ENCODE results near the gene L3HYPDH.

Gene L3HYPDH
- total RNA-seq, result 27.1 to 44.0 reads per million in 2 donors

DNA sequence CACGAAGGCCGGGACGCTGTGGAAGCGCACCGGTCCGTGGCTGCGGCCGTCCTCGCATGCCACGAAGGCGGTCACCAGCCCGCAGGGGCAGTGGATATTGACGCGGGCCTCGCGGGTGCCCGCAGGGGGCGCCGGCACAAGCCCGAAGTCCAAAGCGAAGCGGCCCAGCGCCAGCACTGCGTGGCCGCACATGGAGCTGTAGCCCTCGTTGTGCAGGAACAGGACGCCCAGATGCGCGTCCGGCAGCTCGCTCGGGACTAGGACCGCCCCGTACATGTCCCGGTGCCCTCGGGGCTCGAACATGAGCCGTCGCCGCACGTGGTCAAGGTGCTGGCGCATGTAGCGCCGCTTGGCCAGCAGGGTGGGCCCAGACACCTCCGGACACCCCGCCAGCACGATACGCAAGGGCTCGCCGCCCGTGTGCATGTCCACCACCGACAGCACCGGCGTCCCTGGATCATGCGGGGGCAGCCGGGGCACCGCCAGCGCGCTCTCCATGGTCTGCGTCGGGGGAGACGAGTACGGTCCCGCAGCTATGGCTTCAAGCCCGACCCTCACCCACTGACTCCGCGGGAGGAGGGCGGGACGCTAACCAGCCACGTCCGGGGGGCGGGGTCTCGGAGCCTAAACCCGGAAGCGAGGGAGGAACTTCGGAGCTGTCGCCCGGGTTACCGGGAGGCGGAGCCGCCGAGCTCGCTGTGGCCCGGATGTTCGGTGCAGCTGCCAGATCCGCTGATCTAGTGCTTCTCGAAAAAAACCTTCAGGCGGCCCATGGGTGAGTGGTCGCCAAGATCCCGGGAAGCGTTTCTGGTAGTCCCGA, at the start of gene L3HYPDH, which contains the start of gene JKAMP:
Gene L3HYPDH (minus strand): TSS at position 590 of the 820 bp plus-strand sequence. CDS start 92 bp downstream, at position 498.
Gene JKAMP (plus strand): TSS at position 699 of the 820 bp plus-strand sequence. CDS start 73 bp downstream, at position 772.
- peak; percentile 87 for DNase-seq

DNA sequence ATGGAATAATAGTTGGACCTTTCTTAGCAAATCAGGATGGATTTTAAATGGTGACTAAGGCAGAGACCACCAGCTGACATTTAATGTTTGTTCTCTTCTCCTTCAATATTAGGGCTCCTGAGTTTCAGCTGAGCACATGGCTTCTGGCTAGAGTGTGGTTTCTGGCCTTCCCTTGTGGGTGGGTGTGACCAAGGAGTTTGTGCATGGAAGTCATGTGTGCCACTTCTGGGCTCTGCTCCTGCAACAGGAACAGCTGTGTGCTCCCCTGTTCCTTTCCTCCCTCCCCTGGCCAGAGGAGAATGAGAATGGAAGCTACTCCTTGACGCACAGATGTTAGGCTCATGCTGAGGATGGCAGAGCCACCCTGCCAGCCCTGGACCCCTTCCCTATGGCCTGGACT, 48.2 kb upstream of the L3HYPDH start:
- DNase-seq, result no peak

DNA sequence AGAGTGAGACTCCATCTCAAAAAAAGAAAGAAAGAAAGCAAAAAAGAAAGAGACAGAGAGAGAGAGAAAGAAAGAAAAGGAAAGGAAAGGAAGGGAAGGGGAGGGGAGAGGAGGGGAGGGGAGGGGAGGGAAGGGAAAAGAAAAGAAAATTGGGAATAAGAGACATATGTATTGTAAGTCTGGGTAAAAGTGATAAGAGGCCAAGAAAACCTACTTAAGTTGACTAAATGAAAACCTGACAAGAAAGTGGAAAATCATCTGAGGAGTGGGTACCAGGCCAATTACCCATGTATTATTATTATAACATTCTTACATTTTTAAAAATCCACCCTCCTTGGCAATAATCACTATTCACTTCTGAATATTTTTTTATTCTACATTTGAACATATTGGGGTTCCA, 46.1 kb upstream of the L3HYPDH start:
- no peak for DNase-seq

DNA sequence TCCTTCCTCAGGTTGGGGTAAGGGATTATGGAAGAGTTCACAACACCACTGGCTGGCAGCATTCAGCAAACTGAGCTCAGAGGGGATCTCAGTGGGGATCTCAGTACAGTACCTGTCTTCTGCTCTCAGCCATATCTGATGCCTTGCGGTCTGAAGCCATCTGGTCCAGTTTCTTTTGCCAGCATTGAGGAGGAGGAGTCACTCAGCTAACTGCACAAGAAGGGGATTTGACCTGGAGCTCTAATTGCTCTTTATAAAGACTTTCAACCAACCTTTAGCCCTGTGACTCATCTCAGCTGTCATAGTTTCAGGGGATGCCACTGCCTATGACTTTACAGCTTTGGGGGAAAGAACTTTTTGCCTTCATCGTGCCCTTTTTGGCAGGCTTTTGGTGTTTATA, 45.0 kb upstream of the L3HYPDH start:
- no peak for DNase-seq

DNA sequence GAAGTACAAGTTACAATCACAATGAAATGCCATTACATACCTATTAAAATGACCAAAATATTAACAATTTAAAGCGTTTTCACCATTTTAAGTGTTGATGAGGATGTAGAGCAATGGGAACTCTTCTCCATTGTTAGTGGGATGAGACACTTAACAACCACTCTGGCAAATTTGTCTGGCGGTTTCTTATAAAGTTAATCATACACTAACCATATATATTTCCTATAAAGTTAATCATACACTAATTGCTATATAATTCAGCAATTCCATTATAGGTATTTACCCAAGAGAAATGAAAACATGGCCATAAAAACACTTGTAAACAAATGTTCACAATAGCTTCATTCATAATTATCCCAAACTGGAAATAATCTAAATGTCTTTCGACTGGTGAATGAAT, 36.0 kb upstream of the L3HYPDH start:
- DNase-seq, result no peak

DNA sequence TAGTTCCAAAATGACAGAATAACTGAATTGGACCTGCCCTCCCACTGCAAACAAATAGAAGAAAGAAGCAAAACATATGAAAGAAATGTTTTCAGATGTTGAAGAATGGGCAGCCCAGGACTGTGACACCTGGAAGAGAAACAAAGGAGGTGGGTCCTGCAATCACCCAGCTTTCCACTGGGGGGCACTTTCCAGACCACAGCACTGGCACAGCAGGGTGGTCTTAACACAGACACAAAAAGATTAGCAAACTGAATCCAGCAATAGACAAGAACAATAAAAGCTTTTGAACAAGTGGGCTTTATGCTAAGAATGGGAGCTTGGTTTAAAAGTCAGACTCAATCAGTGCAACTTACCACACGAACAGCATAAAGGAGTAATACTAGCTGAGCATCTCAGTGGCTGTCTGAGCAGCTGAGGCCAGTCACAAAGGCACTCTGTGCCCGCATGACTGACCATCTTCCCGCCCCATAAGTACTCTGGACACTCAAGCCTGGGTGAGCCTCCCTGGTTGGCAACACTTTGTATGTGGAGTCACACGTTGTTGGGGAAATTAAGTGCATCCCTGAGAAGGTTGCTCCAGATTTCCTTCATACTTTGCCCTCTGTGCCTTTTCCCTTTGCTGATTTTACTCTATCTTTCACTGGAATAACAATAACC, 27.8 kb upstream of the L3HYPDH start:
- no peak for DNase-seq

DNA sequence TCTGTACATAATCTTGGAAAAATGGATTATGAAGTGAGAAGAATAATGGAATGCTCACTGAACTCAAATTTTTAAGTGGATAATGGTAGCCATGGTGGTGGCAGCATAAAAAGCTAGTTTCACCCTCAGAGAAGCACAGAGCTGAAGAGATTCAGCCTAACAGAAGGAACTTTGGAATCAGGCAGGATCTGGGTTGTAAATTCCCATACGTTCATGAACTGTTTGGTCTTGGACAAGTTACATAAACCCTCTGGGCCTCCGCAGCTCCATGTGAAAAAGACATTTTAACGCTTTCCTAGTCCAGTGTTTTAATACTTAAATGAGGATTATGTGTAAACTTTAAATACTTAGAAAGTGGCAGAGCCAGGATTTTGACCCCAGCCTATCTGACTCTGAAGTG, 26.8 kb upstream of the L3HYPDH start:
- no peak for DNase-seq

DNA sequence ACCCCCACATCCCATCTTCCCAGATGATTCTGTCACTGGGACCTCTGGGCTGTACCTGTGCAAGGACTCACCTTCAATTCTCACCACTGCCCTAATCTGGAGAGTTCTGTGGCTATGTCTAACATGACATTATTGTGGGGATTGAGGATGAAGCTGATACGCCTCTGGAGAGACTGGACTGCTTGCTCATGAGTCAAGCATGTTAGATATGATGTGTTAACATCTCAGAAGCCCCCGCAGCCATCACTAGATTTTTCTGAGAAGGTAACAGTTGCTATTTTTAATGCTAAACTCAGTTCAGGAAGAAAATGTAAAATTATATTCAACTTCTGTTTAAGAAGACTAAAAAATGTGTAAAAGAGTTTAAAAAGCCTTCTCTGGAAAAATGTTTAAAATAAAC, 25.8 kb upstream of the L3HYPDH start:
- no peak for DNase-seq

DNA sequence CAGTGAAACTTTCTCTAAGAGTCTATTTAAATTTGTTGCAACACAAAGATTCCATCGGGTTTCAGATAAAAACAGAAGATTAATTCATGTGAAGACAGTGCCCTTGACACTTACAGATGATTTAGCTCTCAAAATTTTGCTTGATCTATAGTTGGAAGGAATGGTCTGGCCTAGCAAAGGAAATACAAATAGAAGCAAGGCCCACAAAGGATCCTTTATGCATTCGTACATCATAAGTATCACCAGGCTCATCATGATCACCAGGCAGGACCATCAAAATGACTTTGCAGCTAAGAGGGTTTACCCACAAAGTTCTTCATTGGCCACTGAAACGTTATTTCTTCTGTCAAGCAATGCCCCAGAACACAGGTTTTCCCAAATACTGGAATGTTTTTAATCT, 24.9 kb upstream of the L3HYPDH start:
- no peak for DNase-seq

DNA sequence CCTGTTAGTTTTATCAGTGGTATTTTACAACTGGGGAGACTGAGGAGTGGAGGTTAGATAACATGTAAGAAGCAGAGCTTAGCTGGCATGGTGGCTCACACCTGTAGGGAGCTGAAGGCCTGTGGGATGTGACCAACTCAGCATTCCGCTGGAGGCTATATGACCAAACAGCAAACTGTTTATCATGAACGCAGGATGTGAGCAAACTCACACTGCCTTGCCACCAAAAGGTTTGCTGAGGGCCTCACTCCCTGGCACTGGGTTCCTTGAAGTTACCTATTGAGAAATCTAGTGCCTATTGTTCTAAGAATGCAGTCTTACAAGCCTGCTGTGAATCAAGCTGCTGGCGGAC, 23.5 kb upstream of the L3HYPDH start:
- DNase-seq, result no peak

DNA sequence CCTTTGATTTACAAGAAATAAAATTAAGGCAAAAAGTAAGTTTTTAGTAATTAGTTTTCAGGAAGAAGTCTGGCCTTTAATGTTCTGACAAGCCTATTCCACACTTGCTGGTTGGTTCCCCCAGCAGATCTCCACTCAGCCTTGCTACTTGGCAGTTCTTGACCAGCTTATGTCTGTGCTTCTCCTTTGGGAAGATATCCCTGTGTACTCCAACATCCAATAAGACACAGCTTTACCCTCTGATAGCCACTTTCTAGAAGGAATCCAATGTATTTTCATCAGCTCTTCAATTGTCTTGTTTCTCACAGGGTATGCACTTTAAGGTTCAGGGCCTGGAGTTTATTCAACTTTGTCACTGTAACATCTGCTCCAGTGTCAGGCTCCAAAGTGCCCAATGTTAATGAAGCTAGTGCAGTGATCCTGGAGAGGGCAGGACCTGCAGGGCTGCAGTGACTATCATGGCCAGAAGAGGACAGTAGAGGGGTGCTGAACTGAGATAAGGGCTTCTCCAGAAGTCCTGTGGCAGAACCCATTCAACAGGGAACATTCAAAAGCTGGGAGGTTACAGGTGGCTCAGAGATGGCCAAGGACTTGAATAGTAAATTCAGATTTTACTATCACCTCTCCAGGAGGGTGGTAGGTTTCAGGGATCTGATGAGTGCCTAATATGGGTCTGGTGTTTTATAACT, 23.0 kb upstream of the L3HYPDH start:
- DNase-seq, result no peak

DNA sequence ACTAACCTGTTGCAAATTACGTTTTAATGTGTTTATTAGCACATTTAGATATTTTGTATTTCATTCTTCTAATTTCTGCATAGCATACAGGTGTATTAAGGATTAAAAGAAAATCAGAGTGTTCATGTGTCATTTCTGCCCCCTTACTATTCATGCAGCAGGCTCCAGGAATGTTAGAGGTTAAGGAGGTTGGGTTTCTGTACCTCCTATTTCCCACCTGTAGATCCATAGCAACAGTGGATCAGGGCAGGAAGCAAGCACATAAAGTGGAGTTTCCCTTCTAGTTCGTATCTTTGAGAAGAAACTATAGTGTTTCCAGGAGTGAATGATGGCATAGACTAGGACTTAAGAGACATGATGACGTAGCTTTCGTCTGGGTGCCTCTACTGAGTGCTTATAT, 19.0 kb upstream of the L3HYPDH start:
- no peak for DNase-seq

DNA sequence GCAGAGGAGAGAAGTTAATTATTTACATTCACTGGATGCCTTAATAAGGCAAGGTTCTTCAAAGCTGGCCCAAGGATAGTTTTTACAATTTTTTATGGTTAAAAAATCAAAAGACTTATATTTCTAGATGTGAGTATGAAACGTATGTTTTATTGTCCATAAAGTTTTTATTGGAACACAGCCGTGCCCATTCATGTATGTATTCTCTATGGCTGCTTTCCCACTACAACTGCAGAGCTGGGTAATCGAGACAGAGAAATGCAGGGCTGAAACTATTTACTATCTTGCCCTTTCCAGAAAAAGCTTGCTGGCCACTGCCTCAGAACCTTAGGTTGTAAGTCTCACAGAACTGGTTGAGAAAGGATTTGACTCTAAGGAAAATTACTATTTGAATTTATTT, 16.5 kb upstream of the L3HYPDH start:
- no peak for DNase-seq

DNA sequence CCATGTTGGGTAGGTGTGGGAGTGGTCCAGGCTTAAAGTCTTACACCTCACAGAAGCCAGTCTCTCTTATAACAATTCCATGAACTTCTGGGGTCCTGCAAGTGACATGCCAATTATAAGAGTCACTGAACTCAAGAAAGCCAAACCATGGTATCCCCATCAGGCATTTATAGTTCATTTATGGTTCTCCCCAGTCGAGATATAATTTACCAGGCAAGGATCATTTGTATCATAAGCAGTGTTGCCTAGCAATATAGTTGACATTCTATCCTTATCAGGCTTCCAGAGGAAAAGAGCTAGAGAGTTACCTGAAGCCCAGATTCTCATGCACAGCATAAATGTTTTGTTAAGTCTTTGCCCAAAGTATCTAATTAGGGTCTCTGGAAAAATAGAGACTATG, 8.2 kb upstream of the L3HYPDH start:
- no peak for DNase-seq

DNA sequence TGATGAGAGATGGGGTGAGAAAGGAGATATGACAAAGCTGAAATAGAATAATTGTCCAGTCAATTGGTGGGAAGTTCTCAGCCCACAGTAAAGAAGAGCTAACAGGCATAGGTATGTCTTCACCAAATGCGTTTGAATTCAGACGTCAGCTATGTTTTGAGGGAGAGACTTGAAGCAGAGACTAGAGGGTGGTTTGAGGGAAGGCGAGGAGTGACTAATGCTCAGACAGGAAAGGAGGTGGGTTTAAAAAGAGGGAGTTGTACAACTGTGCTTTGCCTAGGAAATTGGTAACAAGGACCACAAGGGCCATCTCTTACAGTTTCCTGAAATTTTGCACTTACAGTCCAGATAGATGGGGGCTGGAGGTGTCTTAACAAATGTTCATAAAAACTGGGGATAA, 6.5 kb upstream of the L3HYPDH start:
- DNase-seq, result no peak

DNA sequence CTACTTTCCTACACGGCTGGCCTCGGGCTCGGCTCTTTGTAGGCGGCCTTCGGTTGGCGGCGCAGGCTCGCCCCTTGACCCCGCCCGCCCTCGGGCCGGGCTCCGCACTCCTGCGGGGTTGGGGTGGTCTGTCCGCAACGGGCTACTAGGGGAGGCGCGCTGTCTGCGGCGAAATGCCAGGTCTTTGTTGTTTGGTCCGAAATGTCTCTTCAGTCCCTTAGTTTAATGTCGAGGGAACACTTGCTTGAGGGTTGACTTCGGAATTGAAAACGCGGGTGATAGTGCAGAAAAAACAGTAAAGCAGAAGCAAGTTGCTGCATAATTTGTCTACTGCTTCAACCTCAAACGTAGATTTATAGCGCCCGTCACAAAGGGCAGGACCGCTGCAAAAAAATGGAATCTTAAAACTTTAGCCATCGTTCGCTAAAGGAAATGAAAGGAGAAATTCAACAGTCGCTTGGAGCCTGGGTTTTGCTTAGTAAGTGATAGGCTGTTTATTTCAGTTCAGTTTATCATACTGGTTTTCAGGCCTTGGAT, 499 bp upstream of the L3HYPDH start:
- no peak for DNase-seq

DNA sequence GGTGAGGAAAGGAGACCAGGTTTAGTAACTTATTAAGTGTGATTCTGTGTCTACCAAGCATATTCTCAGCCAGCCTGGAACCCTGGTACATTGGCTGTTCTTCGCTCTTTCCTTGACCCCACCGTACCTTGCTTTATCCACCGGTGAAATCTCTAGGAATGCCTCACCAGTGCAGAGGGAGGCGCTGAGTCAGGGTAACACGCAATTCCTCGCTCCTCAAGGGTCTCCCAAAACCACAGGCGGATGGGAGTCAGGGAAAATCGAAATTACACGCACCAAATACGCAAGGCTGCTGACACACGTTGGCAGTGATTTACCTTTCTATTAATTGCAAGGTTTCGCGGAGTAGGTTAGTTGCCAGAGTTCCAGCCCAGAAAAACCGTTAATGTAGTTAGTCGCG, 845 bp downstream of the L3HYPDH start:
- DNase-seq, result no peak

DNA sequence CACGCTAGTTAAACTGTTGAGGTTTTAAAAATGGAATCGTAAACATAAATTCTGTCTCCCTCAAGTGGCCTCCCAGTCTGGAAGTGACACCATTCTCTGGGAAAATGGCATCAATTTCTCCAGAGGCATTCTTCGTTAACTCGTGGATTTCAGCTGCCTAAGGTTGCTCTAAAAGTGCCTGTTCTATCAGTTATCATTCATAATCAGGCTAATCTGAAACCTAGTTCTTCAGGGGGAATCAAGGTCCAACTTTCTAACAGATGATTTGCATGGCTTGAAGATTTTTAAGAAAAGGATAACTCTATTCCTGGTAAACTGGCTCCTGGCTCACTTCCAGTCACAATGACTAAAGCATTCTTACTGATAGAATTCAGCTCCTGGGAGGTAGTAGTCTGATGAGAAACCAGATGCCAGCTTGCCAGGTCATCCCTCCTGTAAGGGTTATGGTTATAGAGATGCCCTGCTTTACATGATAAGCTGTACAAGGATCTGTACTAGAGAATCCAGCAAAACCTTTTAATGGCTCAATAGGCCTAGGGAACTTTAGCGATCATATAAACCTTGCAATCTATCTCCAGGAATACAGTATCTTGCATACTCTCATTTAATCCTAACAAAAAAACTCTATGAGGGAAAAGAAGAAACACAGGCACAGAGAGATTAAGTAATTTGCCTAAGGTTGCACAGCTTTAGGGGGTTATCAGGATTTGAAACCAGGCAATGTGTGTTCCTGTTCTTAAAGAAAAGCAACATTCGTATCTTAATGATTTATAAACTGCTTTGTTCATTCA, 1.5 kb downstream of the L3HYPDH start:
- DNase-seq, result no peak

DNA sequence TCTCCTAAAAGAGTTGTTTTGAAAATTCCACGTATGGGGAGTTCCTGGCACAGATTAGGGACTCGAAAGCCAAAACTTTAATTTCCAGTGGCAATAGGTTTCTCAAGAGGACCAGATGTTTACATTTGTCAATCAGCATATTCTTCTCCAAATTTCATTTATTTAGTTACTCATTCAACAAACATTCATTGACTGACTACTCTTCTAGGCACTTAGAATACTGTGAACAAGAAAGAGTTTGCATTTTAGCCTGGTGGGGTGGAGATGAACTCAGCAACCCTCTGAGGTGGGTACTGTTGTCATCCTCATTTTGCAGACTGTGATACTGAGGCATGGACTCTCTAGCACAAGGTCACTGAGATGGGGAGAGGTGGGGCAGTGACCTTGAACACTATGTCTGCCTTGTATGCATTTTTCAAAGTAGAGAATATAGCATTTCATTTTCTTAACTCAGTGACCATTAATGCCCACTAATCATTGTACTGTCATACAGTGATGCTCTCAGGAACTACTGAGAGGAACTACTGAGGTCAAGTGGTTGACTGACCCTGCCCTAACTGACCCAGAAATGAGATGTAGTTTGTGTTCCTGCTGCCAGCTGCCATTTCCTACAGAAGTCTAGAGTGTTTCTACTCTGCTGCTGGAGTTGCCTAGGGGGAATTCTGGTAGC, 2.2 kb downstream of the L3HYPDH start:
- DNase-seq, result no peak

DNA sequence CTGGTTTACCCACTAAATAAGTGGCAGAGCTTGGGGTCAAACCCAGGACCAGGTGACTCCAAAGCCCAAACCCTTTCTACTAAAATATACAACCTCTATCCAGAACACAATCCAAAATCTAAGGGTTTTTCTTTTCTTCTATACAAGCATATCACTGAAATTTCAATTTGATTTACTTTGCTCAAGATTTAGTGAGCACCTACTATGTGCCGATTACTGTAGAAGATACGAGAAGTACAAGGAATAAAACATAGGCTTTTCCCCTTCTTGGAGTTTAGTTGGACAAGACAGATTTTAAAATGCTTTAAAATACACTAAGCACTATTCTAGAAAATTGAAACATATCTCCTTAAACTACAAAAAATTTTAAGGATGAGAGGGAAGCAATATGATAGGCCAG, 2.8 kb downstream of the L3HYPDH start:
- DNase-seq, result no peak

DNA sequence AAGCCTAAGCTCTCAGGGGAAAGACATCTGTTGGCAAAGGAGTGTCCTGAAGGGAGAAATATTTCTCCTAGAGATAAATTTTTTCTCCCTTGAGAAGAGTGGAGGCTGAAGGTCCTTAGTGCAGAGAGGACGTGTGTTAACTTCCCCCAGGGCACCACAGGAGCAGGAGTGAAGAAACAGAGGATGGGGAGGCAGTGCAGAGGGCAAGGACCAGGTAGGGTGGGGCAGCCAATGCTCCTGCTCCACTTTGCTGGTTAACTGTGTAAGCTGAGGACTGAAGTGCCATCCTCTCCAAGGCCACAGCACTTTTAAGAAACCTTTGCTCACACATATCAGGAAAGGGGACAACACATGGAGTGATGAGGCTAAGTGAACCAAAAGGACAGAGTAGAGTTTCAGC, 4.0 kb downstream of the L3HYPDH start:
- DNase-seq, result no peak

DNA sequence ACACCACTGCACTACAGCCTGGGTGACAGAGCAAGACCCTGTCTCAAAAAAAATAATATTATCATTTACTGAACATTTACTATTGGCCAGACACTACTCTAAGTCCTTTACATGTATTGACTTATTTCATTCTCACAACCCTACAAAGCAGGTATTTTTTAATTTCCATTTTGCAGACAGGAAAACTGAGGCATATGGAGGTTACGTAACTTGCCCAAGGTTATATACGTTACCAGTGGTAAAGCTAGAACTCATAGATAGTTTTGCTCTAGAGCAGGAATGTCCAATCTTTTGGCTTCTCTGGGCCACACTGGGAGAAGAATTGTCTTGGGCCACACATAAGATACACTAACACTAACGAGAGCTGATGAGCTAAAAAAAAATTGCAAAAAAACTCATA, 5.7 kb downstream of the L3HYPDH start:
- DNase-seq, result no peak
